ENCODE measurements around the gene ASF1A. TPM values are rescaled to one million over a fixed set of nuclear protein-coding genes. Genes with fewer than 3 reads are reported as not detected.
A peak's percentile ranks its signal among the peaks of the same experiment; 100 is the strongest.
"Not testable (repeated sequence)": the region's sequence is repeated elsewhere in the genome, so short reads cannot be mapped to it uniquely, and the experiment has no call there.

Gene ASF1A
- total and polyA plus RNA-seq, 9 of the 15 experiments (the other 6 are each of a cell fraction or from before 2014, with no cell fraction given) = 31.5 to 45.3 (median 34.8) TPM

DNA sequence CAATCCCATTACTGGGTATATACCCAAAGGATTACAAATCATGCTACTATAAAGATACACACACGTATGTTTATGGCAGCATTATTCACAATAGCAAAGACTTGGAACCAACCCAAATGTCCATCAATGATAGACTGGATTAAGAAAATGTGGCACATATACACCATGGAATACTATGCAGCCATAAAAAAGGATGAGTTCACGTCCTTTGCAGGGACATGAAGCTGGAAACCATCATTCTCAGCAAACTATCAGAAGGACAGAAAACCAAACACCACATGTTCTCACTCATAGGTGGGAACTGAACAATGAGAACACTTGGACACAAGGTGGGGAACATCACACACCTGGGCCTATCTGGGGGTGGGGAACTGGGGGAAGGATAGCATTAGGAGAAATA, 25.1 kb upstream of the ASF1A start:
- H2AFZ ChIP-seq (ENCODE audit: low read depth, low read length); CTCF ChIA-PET (ENCODE audit: low intra/inter-chr PET ratio); H3K27ac ChIP-seq (ENCODE audit: extremely low read depth, low read depth, low read length); H3K79me2 ChIP-seq (ENCODE audit: control insufficient read depth, insufficient read depth, low read length); POLR2A ChIA-PET; H4K20me1 ChIP-seq (replicated peaks; ENCODE audit: control insufficient read depth, insufficient read depth, low read length); H3K4me1 ChIP-seq (replicated peaks in 1 of 2; ENCODE audit: control insufficient read depth in 2 of 2, insufficient read depth in 2 of 2, low read length in 2 of 2); H3K36me3 ChIP-seq (ENCODE audit: control insufficient read depth, insufficient read depth, low read length); H3K27me3 ChIP-seq (ENCODE audit: control insufficient read depth in 2 of 2, insufficient read depth in 2 of 2, low read length in 2 of 2); H3K9me1 ChIP-seq (ENCODE audit: control insufficient read depth, insufficient read depth, low read length); H3K4me3 ChIP-seq; in situ Hi-C loops (cut with MboI); H3K4me2 ChIP-seq (ENCODE audit: insufficient read depth, low read length); H3K9ac ChIP-seq (ENCODE audit: insufficient read depth in 1 of 2, low read depth in 2 of 2, low read length in 2 of 2); ATAC-seq; BruUV-seq (replicated peaks); DNase-seq (ENCODE audit: extremely low read depth in 1 of 4, low spot score in 3 of 4); intact Hi-C loops (cut with micrococcal nuclease); FAIRE-seq; H3K9me3 ChIP-seq (replicated peaks; ENCODE audit: control insufficient read depth, insufficient read depth, low read depth, low read length): not testable (repeated sequence)
- 71% methylated on average over 2 of the region's 2 CpGs for WGBS (ENCODE audit: insufficient coverage, low coverage, missing lambda C conversion rate)
- TF ChIP-seq ZNF146 (CRISPR knock-in tag; IDR thresholded peaks at IDR 0.05; ENCODE audit: unreplicated experiment) = peak; percentile 81
- peak; percentile 66 for TF ChIP-seq BCOR (IDR thresholded peaks at IDR 0.05)

DNA sequence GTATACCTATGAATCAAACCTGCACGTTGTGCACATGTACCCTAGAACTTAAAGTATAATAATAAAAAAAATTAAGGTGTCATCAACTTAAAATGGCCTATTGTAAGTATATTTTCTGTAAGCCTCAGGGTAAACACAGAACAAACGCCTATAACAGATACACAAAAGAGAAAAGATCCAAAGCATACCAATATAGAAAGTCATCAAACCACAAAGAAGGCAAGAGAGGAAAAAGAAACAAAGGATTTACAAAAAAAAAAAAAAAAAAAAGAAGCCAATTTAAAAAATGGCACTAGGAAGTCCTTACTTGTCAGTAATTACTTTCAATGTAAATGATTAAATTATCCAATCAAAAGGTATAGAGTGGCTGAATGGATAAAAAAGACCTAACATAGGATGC, 24.6 kb upstream of the ASF1A start:
- Histone ChIP-seq H3K79me2 (ENCODE audit: control insufficient read depth, insufficient read depth, low read length) (0 out of 3 replicates have a peak, but pooled peaks cover 9% of the 10 kb centered on the region), H2AFZ (ENCODE audit: low read depth, low read length) (no peak overlapping the region), H3K4me2 (ENCODE audit: insufficient read depth, low read length) (no peak overlapping the region), H3K9me1 (ENCODE audit: control insufficient read depth, insufficient read depth, low read length) (no peaks in the 10 kb centered on the region), H3K27me3 (ENCODE audit: control insufficient read depth in 2 of 2, insufficient read depth in 2 of 2, low read length in 2 of 2) (no peaks in the 10 kb centered on the region), H4K20me1 (replicated peaks; ENCODE audit: control insufficient read depth, insufficient read depth, low read length) (no peaks in the 10 kb centered on the region), H3K9ac (ENCODE audit: insufficient read depth in 1 of 2, low read depth in 2 of 2, low read length in 2 of 2) (no peak overlapping the region), H3K9me3 (replicated peaks; ENCODE audit: control insufficient read depth, insufficient read depth, low read depth, low read length) (no peaks in the 10 kb centered on the region), H3K4me3 (no peak overlapping the region), H3K4me1 (replicated peaks in 1 of 2; ENCODE audit: control insufficient read depth in 2 of 2, insufficient read depth in 2 of 2, low read length in 2 of 2) (peaks cover 0 to 4% of the 10 kb centered on the region in 2 experiments; a peak in 2 of 5 replicates), H3K36me3 (ENCODE audit: control insufficient read depth, insufficient read depth, low read length) (no peaks in the 10 kb centered on the region; the same call in 2 of the 3 replicates), H3K27ac (ENCODE audit: extremely low read depth, low read depth, low read length) (no peak overlapping the region)
- TF ChIP-seq, protein P1, sequence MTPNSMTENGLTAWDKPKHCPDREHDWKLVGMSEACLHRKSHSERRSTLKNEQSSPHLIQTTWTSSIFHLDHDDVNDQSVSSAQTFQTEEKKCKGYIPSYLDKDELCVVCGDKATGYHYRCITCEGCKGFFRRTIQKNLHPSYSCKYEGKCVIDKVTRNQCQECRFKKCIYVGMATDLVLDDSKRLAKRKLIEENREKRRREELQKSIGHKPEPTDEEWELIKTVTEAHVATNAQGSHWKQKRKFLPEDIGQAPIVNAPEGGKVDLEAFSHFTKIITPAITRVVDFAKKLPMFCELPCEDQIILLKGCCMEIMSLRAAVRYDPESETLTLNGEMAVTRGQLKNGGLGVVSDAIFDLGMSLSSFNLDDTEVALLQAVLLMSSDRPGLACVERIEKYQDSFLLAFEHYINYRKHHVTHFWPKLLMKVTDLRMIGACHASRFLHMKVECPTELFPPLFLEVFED (CRISPR knock-in tag; conservative IDR thresholded peaks at IDR 0.05) = no peak
- TF ChIP-seq MYBL2 (IDR thresholded peaks at IDR 0.05; ENCODE audit: low read depth) = no peak
- TF ChIP-seq MYBL2 (CRISPR knock-in tag; IDR thresholded peaks at IDR 0.05; ENCODE audit: borderline replicate concordance) = no peak
- no peak for TF ChIP-seq FOSL1 (tag; conservative IDR thresholded peaks at IDR 0.05)
- TF ChIP-seq ZNF584 (CRISPR knock-in tag; IDR thresholded peaks at IDR 0.05; ENCODE audit: low read depth) = no peak
- TF ChIP-seq SMARCA4 (IDR thresholded peaks at IDR 0.05) = no peak
- ChIA-PET CTCF (ENCODE audit: low intra/inter-chr PET ratio) (no interaction called here), POLR2A (no interaction called here)
- no peak for DNase-seq (ENCODE audit: extremely low read depth in 1 of 4, low spot score in 3 of 4)
- BruUV-seq (replicated peaks) = no TSS peak
- FAIRE-seq = no peak
- no peak for ATAC-seq
- WGBS (ENCODE audit: insufficient coverage, low coverage, missing lambda C conversion rate) = 62% methylated on average over 2 of the region's 2 CpGs
- intact Hi-C loops (cut with micrococcal nuclease) = no loop called here
- in situ Hi-C loops (cut with MboI) = no loop called here
